Measurements from ENCODE around the gene PHACTR3. TPM values are rescaled to one million over a fixed set of nuclear protein-coding genes. Genes with fewer than 3 reads are reported as not detected.

Gene PHACTR3
- total RNA-seq, 2 donors from 2014 or later, result 0.34 TPM; not detected in 1

DNA sequence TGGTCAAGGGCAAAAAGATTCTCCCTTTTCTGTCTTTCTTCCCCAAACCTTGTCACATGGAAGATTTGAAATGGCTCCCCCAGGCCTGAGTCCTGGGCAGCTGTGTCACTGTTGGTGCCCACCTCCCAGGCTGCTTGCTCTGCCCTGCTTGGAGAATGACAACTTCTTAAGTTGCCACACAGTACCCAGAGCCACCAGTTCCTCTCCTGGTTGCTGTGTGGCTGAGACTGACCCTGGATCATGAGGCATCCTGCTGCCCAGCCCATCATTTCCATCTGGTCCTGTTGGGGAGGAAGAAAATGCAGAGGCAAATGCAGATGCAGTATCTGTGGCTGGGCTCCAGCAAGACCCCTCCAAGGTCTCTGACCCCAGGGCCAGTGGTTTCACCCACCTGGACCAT is 113.7 kb downstream of the PHACTR3 start:
- Histone ChIP-seq H3K4me3 (no peak overlapping the region), H3K36me3 (no peaks in the 10 kb centered on the region), H3K27me3 (replicated peaks; ENCODE audit: insufficient read depth) (peaks cover 7% of the 10 kb centered on the region), H3K27ac (no peak overlapping the region), H3K4me1 (replicated peaks) (no peaks in the 10 kb centered on the region), H3K9me3 (no peaks in the 10 kb centered on the region)
- TF ChIP-seq POLR2A (IDR thresholded peaks at IDR 0.05), result no peak
- TF ChIP-seq, protein P1, sequence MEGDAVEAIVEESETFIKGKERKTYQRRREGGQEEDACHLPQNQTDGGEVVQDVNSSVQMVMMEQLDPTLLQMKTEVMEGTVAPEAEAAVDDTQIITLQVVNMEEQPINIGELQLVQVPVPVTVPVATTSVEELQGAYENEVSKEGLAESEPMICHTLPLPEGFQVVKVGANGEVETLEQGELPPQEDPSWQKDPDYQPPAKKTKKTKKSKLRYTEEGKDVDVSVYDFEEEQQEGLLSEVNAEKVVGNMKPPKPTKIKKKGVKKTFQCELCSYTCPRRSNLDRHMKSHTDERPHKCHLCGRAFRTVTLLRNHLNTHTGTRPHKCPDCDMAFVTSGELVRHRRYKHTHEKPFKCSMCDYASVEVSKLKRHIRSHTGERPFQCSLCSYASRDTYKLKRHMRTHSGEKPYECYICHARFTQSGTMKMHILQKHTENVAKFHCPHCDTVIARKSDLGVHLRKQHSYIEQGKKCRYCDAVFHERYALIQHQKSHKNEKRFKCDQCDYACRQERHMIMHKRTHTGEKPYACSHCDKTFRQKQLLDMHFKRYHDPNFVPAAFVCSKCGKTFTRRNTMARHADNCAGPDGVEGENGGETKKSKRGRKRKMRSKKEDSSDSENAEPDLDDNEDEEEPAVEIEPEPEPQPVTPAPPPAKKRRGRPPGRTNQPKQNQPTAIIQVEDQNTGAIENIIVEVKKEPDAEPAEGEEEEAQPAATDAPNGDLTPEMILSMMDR (IDR thresholded peaks at IDR 0.05), result no peak
- TF ChIP-seq POLR2AphosphoS5 (IDR thresholded peaks at IDR 0.05), result no peak
- intact Hi-C loops (cut with DNase I), result no loop called here
- no peak for DNase-seq (ENCODE audit: low spot score)

- DNase-seq (ENCODE audit: low spot score), result no peak
- Histone ChIP-seq H3K4me1 (replicated peaks) (no peaks in the 10 kb centered on the region), H3K4me3 (no peak overlapping the region), H3K27ac (no peak overlapping the region), H3K27me3 (replicated peaks; ENCODE audit: insufficient read depth) (peaks cover 7% of the 10 kb centered on the region), H3K36me3 (no peaks in the 10 kb centered on the region), H3K9me3 (no peaks in the 10 kb centered on the region)
- intact Hi-C loops (cut with DNase I), result no loop called here
- TF ChIP-seq POLR2AphosphoS5 (IDR thresholded peaks at IDR 0.05), result no peak
- TF ChIP-seq, protein P1 (IDR thresholded peaks at IDR 0.05), result no peak
- TF ChIP-seq POLR2A (IDR thresholded peaks at IDR 0.05), result no peak
- 80% methylated on average over 12 of the region's 12 CpGs for WGBS
Measured at GRCh38 chr20:59718751-59719150, 114.4 kb downstream of the PHACTR3 start.

- no peak overlapping the region for H3K27ac ChIP-seq
- no peak for DNase-seq (ENCODE audit: low spot score)
- peaks cover 2% of the 10 kb centered on the region for H3K27me3 ChIP-seq (replicated peaks; ENCODE audit: insufficient read depth)
- intact Hi-C loops (cut with DNase I), result no loop called here
- H3K36me3 ChIP-seq, result no peaks in the 10 kb centered on the region
- no peaks in the 10 kb centered on the region for H3K9me3 ChIP-seq
- H3K4me1 ChIP-seq (replicated peaks), result no peaks in the 10 kb centered on the region
- no peak overlapping the region for H3K4me3 ChIP-seq
- 92% methylated on average over 10 of the region's 10 CpGs for WGBS
- TF ChIP-seq POLR2A (IDR thresholded peaks at IDR 0.05) (no peak), POLR2AphosphoS5 (IDR thresholded peaks at IDR 0.05) (no peak)
- TF ChIP-seq, protein P1 (IDR thresholded peaks at IDR 0.05), result no peak
Measured at GRCh38 chr20:59720013-59720412, 115.7 kb downstream of the PHACTR3 start.

DNA sequence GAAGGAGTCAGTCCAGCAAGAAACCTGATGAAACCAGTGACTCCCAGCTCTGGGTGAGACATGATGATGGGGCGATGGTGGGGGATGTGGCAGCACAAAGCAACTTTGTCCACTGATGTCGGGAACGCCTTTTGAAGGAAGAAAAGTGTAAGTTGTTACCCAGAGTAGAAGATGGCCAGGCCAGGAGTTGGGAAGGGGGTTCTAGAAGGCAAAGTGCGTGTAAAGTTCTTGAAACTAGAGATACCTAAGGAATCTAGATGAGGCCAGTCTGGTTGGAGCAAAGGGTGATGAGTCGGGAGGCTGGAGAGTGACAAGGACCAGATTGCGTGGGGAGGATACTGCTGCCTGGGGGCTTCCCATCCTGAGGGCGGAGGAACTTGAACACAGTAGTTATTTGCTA is 117.0 kb downstream of the PHACTR3 start:
- Histone ChIP-seq H3K4me3 (no peak overlapping the region), H3K27ac (no peak overlapping the region), H3K9me3 (no peaks in the 10 kb centered on the region), H3K36me3 (no peaks in the 10 kb centered on the region), H3K4me1 (replicated peaks) (no peaks in the 10 kb centered on the region), H3K27me3 (replicated peaks; ENCODE audit: insufficient read depth) (no peaks in the 10 kb centered on the region)
- TF ChIP-seq, protein P1 (IDR thresholded peaks at IDR 0.05), result no peak
- intact Hi-C loops (cut with DNase I), result no loop called here
- no peak for DNase-seq (ENCODE audit: low spot score)
- WGBS, result 93% methylated on average over 7 of the region's 7 CpGs

DNA sequence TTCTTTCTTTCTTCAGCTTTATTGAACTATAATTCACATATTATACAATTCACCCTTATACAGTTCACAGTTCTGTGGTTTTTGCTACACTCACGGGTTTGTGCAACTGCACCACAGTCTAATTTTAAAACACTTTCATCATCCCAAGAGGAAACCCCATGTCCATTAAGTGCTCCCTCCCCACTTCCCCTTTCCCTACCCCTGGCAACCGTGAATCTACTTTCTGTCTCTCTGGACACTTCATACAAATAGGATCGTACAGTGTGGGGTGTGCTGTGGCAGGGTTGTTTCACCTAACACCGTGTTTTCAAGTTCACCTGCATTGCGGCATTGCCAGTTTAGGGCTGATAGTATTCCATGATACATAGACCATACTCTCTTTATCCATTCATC is 118.8 kb downstream of the PHACTR3 start:
- no peak overlapping the region for H3K27ac ChIP-seq
- H3K9me3 ChIP-seq, result no peaks in the 10 kb centered on the region
- H3K4me1 ChIP-seq (replicated peaks), result no peaks in the 10 kb centered on the region
- WGBS, result 80% methylated on average over 5 of the region's 5 CpGs
- H3K4me3 ChIP-seq, result no peak overlapping the region
- H3K36me3 ChIP-seq, result no peaks in the 10 kb centered on the region
- no peak for DNase-seq (ENCODE audit: low spot score)
- intact Hi-C loops (cut with DNase I), result no loop called here
- TF ChIP-seq, protein P1 (IDR thresholded peaks at IDR 0.05), result no peak
- no peak for TF ChIP-seq POLR2A (IDR thresholded peaks at IDR 0.05)
- no peak for TF ChIP-seq POLR2AphosphoS5 (IDR thresholded peaks at IDR 0.05)
- H3K27me3 ChIP-seq (replicated peaks; ENCODE audit: insufficient read depth), result no peaks in the 10 kb centered on the region

Measured in prostate gland (tissue), 2 donors.